ENCODE data around the gene NYAP2. TPM values are rescaled to one million over a fixed set of nuclear protein-coding genes. Genes with fewer than 3 reads are reported as not detected.

The NYAP2 gene
- total and polyA plus RNA-seq, 2 of the 4 experiments (the other 2 are of a cell fraction), result not detected

- ATAC-seq (ENCODE audit: low read depth) (no peak), DNase-seq (no peak)
- Histone ChIP-seq H2BK20ac (ENCODE audit: low read depth, low read length) (no peak overlapping the region), H4K5ac (ENCODE audit: low read depth, low read length) (no peak overlapping the region), H2BK15ac (ENCODE audit: low read depth, low read length) (no peak overlapping the region), H4K8ac (ENCODE audit: low read depth in 2 of 2, low read length in 2 of 2) (no peak overlapping the region), H3K27me3 (ENCODE audit: control insufficient read depth, insufficient read depth, low read length) (no peaks in the 10 kb centered on the region; the same call in 1 of the 2 replicates), H3K56ac (ENCODE audit: extremely low read depth, insufficient read depth, low read length) (no peak overlapping the region), H3K79me1 (ENCODE audit: low read depth in 1 of 2, low read length in 2 of 2) (no peaks in the 10 kb centered on the region), H2BK120ac (ENCODE audit: low read depth, low read length) (no peak overlapping the region), H3K36me3 (ENCODE audit: control insufficient read depth, insufficient read depth, low read length) (no peaks in the 10 kb centered on the region), H3K9ac (ENCODE audit: low read depth, low read length) (no peak overlapping the region), H3K9me1 (ENCODE audit: insufficient read depth, low read length) (no peaks in the 10 kb centered on the region), H3K27ac (ENCODE audit: insufficient read depth, low read length) (no peak overlapping the region), H3K18ac (ENCODE audit: low read depth, low read length) (no peak overlapping the region), H2BK5ac (ENCODE audit: low read depth, low read length, poor library complexity, severe bottlenecking) (no peak overlapping the region), H2AFZ (replicated peaks; ENCODE audit: low read length, poor library complexity) (no peak overlapping the region), H2AK5ac (ENCODE audit: low read depth, low read length) (no peak overlapping the region), H3K4me3 (ENCODE audit: insufficient read depth, low read depth, low read length) (no peak overlapping the region), H2AK9ac (replicated peaks; ENCODE audit: low read depth, low read length, poor library complexity) (no peak overlapping the region), H3K4me2 (ENCODE audit: low read depth, low read length) (no peak overlapping the region), H4K91ac (ENCODE audit: insufficient read depth, low read depth, low read length) (no peak overlapping the region), H3K9me3 (ENCODE audit: control insufficient read depth, insufficient read depth, low read length) (no peaks in the 10 kb centered on the region), H3K4me1 (ENCODE audit: control insufficient read depth, insufficient read depth, low read length) (no peaks in the 10 kb centered on the region), H3K14ac (replicated peaks; ENCODE audit: low read depth, low read length) (no peak overlapping the region), H3K4ac (ENCODE audit: low read depth, low read length) (no peak overlapping the region), H3K23ac (ENCODE audit: low read depth, low read length) (no peak overlapping the region), H4K20me1 (ENCODE audit: insufficient read depth, low read length) (no peaks in the 10 kb centered on the region)
- no CpG with 5 or more reads among the region's 2 CpGs for WGBS, 2 experiments (ENCODE audit: extremely low coverage in 2 of 2, insufficient read length in 1 of 2)
- POLR2A ChIA-PET (ENCODE audit: unreplicated experiment), result no interaction called here
- BruUV-seq (replicated peaks), result no TSS peak
- intact Hi-C loops (cut with micrococcal nuclease), result no loop called here
- dilution Hi-C loops (cut with HindIII; ENCODE audit: low sequenced_read_pairs, unreplicated experiment), result no loop called here
- CTCF ChIA-PET, result interaction anchor here (0.6 to 0.9 kb wide), 2 partner anchors 9 to 21 kb away, joined by 3 read pairs; no protein-coding TSS in a partner anchor
- in situ Hi-C loops (cut with MboI; ENCODE audit: low sequenced_read_pairs), result no loop called here
- TF ChIP-seq CHD1 (IDR thresholded peaks at IDR 0.05; ENCODE audit: low read depth, low read length), result no peak
Measured at GRCh38 chr2:225413786-225414185, 14.3 kb downstream of the NYAP2 start.
